H1 (cell line): ENCODE results near the gene FRMD6. TPM values are rescaled to one million over a fixed set of nuclear protein-coding genes. Genes with fewer than 3 reads are reported as not detected.

Source experiments
- CTCF ChIA-PET: fragments of 300-600 bp; sonication (Branson Sonifier 250); formaldehyde crosslinking; loops from one replicate; lab custom pipeline; 2021; ENCODE audit not compliant: partially characterized antibody; lab: Charles Lee
- POLR2A ChIA-PET: fragments of 300-600 bp; sonication (Branson Sonifier 250); formaldehyde crosslinking; loops from one replicate; lab custom pipeline; 2021; ENCODE audit warnings: inconsistent platforms; ENCODE audit not compliant: partially characterized antibody; lab: Charles Lee
- DNase-seq, 2 experiments: peaks; one replicate each; pipeline versions ENCODE4 v3.0.0 to v3.0.0-alpha.2; 2010 to 2022; ENCODE audit warnings: low spot score in 2 of 2, low read depth in 1 of 2, mixed read lengths in 1 of 2
- FAIRE-seq: peaks from 2 replicates; lab custom pipeline; 2011; peaks lifted over from hg19 to GRCh38; lab: Jason Lieb, UNC
- H2AFZ ChIP-seq: 2 replicates; pipeline ENCODE4 v1.8.1; 2012; ENCODE audit warnings: low read length, inconsistent platforms
- H2AK5ac ChIP-seq: 2 replicates; pipeline ENCODE4 v1.6.1; 2013; ENCODE audit warnings: low read depth, low read length
- H2BK120ac ChIP-seq: replicated peaks from 2 replicates; pipeline ENCODE3; 2013; ENCODE audit warnings: low read depth, low read length, inconsistent platforms
- H2BK12ac ChIP-seq: 2 replicates; pipeline ENCODE4 v1.6.1; 2013; ENCODE audit warnings: low read depth, low read length
- H2BK15ac ChIP-seq: 2 replicates; pipeline ENCODE4 v1.6.1; 2013; ENCODE audit warnings: low read length
- H2BK20ac ChIP-seq: 2 replicates; pipeline ENCODE4 v1.6.1; 2013; ENCODE audit warnings: low read length
- H2BK5ac ChIP-seq: 2 replicates; pipeline ENCODE4 v1.6.1; 2013; ENCODE audit warnings: low read depth, low read length
- H3K14ac ChIP-seq: 2 replicates; pipeline ENCODE4 v1.6.1; 2013; ENCODE audit warnings: inconsistent platforms; ENCODE audit not compliant: insufficient read length
- H3K18ac ChIP-seq: 2 replicates; pipeline ENCODE4 v1.6.1; 2013; ENCODE audit warnings: low read length; ENCODE audit errors: extremely low read depth
- H3K23ac ChIP-seq: 2 replicates; pipeline ENCODE4 v1.6.1; 2013; ENCODE audit warnings: inconsistent platforms; ENCODE audit not compliant: insufficient read length
- H3K23me2 ChIP-seq: 2 replicates; pipeline ENCODE4 v1.6.1; 2013; ENCODE audit warnings: low read depth, low read length
- H3K27ac ChIP-seq: 2 replicates; pipeline ENCODE4 v1.6.1; 2011; ENCODE audit warnings: low read depth, low read length, inconsistent platforms
- H3K27me3 ChIP-seq, 4 experiments: replicated peaks in 1 of 4; 1 replicate in 1 of 4; 2 replicates in 3 of 4; pipeline versions ENCODE4 v1.6.1 to v1.8.1; 2011 to 2013; ENCODE audit warnings: low read length in 3 of 4, mild to moderate bottlenecking in 3 of 4, inconsistent platforms in 2 of 4, mixed read lengths in 2 of 4, moderate library complexity in 1 of 4; ENCODE audit not compliant: control insufficient read depth in 3 of 4, insufficient read depth in 3 of 4; ENCODE audit errors: extremely low read depth in 1 of 4
- H3K36me3 ChIP-seq, 4 experiments: 2 replicates each; pipeline versions ENCODE4 v1.6.1 to v1.8.1; 2011 to 2013; ENCODE audit warnings: mild to moderate bottlenecking in 4 of 4, low read length in 3 of 4, moderate library complexity in 2 of 4, control low read depth in 1 of 4, inconsistent platforms in 1 of 4; ENCODE audit not compliant: insufficient read depth in 4 of 4, control insufficient read depth in 2 of 4
- H3K4ac ChIP-seq: replicated peaks from 2 replicates; pipeline ENCODE3; 2013; ENCODE audit warnings: low read length, low read depth, mixed read lengths, inconsistent platforms; ENCODE audit not compliant: insufficient read length
- H3K4me1 ChIP-seq, 4 experiments: replicated peaks in 1 of 4; 1 replicate in 1 of 4; 2 replicates in 3 of 4; pipeline versions ENCODE4 v1.6.1 to v1.8.1; 2011 to 2013; ENCODE audit warnings: low read length in 3 of 4, inconsistent platforms in 2 of 4, mixed read lengths in 1 of 4; ENCODE audit not compliant: insufficient read depth in 4 of 4, control insufficient read depth in 3 of 4
- H3K4me2 ChIP-seq, 2 experiments: 2 replicates each; pipeline versions ENCODE4 v1.6.1 to v1.8.1; 2011 to 2013; ENCODE audit warnings: low read depth in 2 of 2, low read length in 2 of 2, control low read depth in 1 of 2, inconsistent platforms in 1 of 2, mild to moderate bottlenecking in 1 of 2; ENCODE audit not compliant: insufficient read depth in 1 of 2
- H3K4me3 ChIP-seq, 4 experiments: fragments of 200-600, 300-600 bp in 1 of 4; sonication (generic), shearing (Covaris generic), sonication (Bioruptor Twin) in 1 of 4; 2 replicates each; pipeline versions ENCODE4 v1.5.1 to v1.8.1; 2011 to 2016; ENCODE audit warnings: low read length in 4 of 4, low read depth in 3 of 4, control low read depth in 2 of 4, inconsistent platforms in 2 of 4, mild to moderate bottlenecking in 2 of 4, mixed read lengths in 1 of 4, moderate library complexity in 1 of 4; ENCODE audit not compliant: insufficient read depth in 2 of 4; ENCODE audit errors: extremely low read depth in 1 of 4
- H3K56ac ChIP-seq: replicated peaks from 2 replicates; pipeline ENCODE3; 2013; ENCODE audit warnings: low read depth, mild to moderate bottlenecking, mixed read lengths, low read length, inconsistent platforms; ENCODE audit not compliant: insufficient read length
- H3K79me1 ChIP-seq: 2 replicates; pipeline ENCODE4 v1.6.1; 2013; ENCODE audit warnings: low read depth, low read length, control low read depth
- H3K79me2 ChIP-seq, 2 experiments: 2 replicates each; pipeline versions ENCODE4 v1.6.1 to v1.8.1; 2012 to 2013; ENCODE audit warnings: low read length in 2 of 2, mild to moderate bottlenecking in 2 of 2, inconsistent platforms in 1 of 2; ENCODE audit not compliant: insufficient read depth in 2 of 2, control insufficient read depth in 1 of 2
- H3K9ac ChIP-seq, 4 experiments: replicated peaks in 1 of 4; 1 replicate in 1 of 4; 2 replicates in 3 of 4; pipeline versions ENCODE4 v1.6.1 to v1.8.1; 2011 to 2013; ENCODE audit warnings: low read depth in 3 of 4, low read length in 3 of 4, control low read depth in 2 of 4, mild to moderate bottlenecking in 2 of 4, moderate library complexity in 2 of 4, inconsistent platforms in 1 of 4; ENCODE audit errors: extremely low read depth in 1 of 4
- H3K9me3 ChIP-seq, 2 experiments: 2 replicates each; pipeline versions ENCODE4 v1.6.1 to v1.8.1; 2012 to 2013; ENCODE audit warnings: mild to moderate bottlenecking in 2 of 2, moderate library complexity in 2 of 2, control low read depth in 1 of 2, inconsistent platforms in 1 of 2, low read depth in 1 of 2, low read length in 1 of 2, mixed read lengths in 1 of 2; ENCODE audit not compliant: insufficient read depth in 2 of 2
- H4K20me1 ChIP-seq, 2 experiments: replicated peaks in 1 of 2; 2 replicates each; pipeline versions ENCODE3 to v1.8.1; 2011 to 2013; ENCODE audit warnings: inconsistent platforms in 2 of 2, low read length in 2 of 2, mild to moderate bottlenecking in 1 of 2; ENCODE audit not compliant: insufficient read depth in 2 of 2, control insufficient read depth in 1 of 2
- H4K5ac ChIP-seq: 2 replicates; pipeline ENCODE4 v1.6.1; 2013; ENCODE audit warnings: low read length, low read depth, mixed read lengths, inconsistent platforms; ENCODE audit not compliant: insufficient read length
- H4K8ac ChIP-seq: 2 replicates; pipeline ENCODE4 v1.8.0; 2013; ENCODE audit warnings: mild to moderate bottlenecking, moderate library complexity, low read length, inconsistent platforms; ENCODE audit not compliant: insufficient read depth; ENCODE audit errors: extremely low read depth
- H4K91ac ChIP-seq: replicated peaks from 2 replicates; pipeline ENCODE3; 2013; ENCODE audit warnings: low read length, mixed read lengths, inconsistent platforms; ENCODE audit not compliant: insufficient read length
- ASH2L ChIP-seq: fragments of 200-600, 300-600 bp; sonication (generic); IDR thresholded peaks from one replicate; pipeline ENCODE4 v1.7.1; 2017; ENCODE audit warnings: low read length
- BRCA1 ChIP-seq: IDR thresholded peaks from 2 replicates; pipeline ENCODE4 v1.6.1; 2012; ENCODE audit warnings: low read depth, low read length, improper control_type of control experiment
- CEBPB ChIP-seq: IDR thresholded peaks from 2 replicates; pipeline ENCODE4 v1.6.1; 2012; ENCODE audit warnings: low read depth, low read length
- KDM1A ChIP-seq: fragments of 200-600, 300-600 bp; sonication (generic); IDR thresholded peaks from 2 replicates; pipeline ENCODE4 v1.7.1; 2016; ENCODE audit warnings: mild to moderate bottlenecking, low read length, borderline replicate concordance
- POLR2AphosphoS5 ChIP-seq: IDR thresholded peaks from 2 replicates; pipeline ENCODE4 v1.6.1; 2011; ENCODE audit warnings: low read depth, low read length
- SP4 ChIP-seq: IDR thresholded peaks from 2 replicates; pipeline ENCODE4 v1.6.1; 2012; ENCODE audit warnings: low read length, inconsistent platforms
- SRF ChIP-seq: IDR thresholded peaks from 2 replicates; pipeline ENCODE4 v1.6.1; 2011; ENCODE audit warnings: mild to moderate bottlenecking, low read depth, low read length, moderate library complexity
- TAF7 ChIP-seq: optimal IDR thresholded peaks from 2 replicates; pipeline ENCODE3; 2011; ENCODE audit warnings: low read depth, mild to moderate bottlenecking, inconsistent platforms, low read length, moderate library complexity, borderline replicate concordance
- WGBS, 2 experiments: shearing (Covaris generic) in 1 of 2; methylation state at CpG; one replicate each; pipeline versions ENCODE4 v1.1.6 to v1.1.7; 2013 to 2015; ENCODE audit warnings: low lambda C conversion rate in 2 of 2, mixed read lengths in 2 of 2, inconsistent platforms in 1 of 2, low coverage in 1 of 2, missing lambda C conversion rate in 1 of 2; ENCODE audit not compliant: insufficient replicate concordance in 2 of 2, insufficient coverage in 1 of 2, insufficient read length in 1 of 2; ENCODE audit errors: extremely low coverage in 1 of 2, missing lambda C conversion rate in 1 of 2; 5-methylcytosine and 5-hydroxymethylcytosine counted together
- polyA plus RNA-seq, 7 experiments: library from polyadenylated mRNA; depleted of rRNA in 3 of 7; stranded (reverse) in 5 of 7; unstranded in 2 of 7; fragments of >200 nt in 5 of 7; fragments of 200-250 nt in 2 of 7; gene quantifications; 1 replicate in 5 of 7; 2 replicates in 1 of 7; 4 replicates in 1 of 7; pipeline versions ENCODE4 v1.2.1 to v1.2.3, GENCODE V29; 2011 to 2013; ENCODE audit warnings: missing spikeins in 2 of 7, mixed read lengths in 2 of 7
- total RNA-seq: library from RNA; stranded (reverse); fragmentation: NEBNext Ultra II Directional; extraction: Animal tissue kit (Norgen Biotek cat#: 25700); gene quantifications from 2 replicates; pipeline ENCODE4 v1.2.1, GENCODE V29; 2021

FRMD6 gene
- total and polyA plus RNA-seq, 2 of the 8 experiments (the other 6 are each of a cell fraction or from before 2014, with no cell fraction given), result 5.4 to 23.7 TPM

DNA sequence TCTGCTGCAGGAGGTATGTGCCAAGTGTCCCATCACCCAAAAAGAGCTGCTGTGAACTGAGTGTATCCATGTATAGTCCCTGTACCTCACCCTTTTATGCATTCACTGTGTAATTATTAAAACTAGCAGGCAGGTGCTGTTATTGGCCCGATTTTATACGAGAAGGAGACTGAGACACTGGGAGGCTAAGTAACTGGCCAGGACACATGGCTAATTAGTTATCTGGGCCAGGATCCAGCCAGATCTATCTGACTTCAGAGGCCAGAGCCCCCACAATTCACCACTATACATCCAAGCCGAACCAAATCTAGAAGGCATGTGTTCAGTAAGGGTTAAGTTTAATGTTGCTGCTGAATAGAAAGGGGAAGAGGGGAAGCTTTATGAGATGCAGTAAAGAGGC, 73.4 kb downstream of the FRMD6 start:
- H4K20me1 ChIP-seq, result no peaks in the 10 kb centered on the region
- no peak overlapping the region for H2BK120ac ChIP-seq
- 86% methylated on average over 3 of the region's 3 CpGs; no CpG with 5 or more reads in 1 of the 2 experiments for WGBS, 2 experiments
- ChIA-PET CTCF (interaction anchor here (1.3 kb wide), 1 partner anchor 51 kb away, joined by 7 read pairs; no protein-coding TSS in a partner anchor), POLR2A (no interaction called here)
- no peak overlapping the region for H2AK5ac ChIP-seq
- H4K5ac ChIP-seq, result no peak overlapping the region
- no peak overlapping the region for H3K27ac ChIP-seq
- H3K14ac ChIP-seq, result no peak overlapping the region
- no peak overlapping the region for H3K4me2 ChIP-seq
- H4K8ac ChIP-seq, result no peak overlapping the region
- H2BK5ac ChIP-seq, result no peak overlapping the region
- no peaks in the 10 kb centered on the region for H3K79me1 ChIP-seq
- H3K9ac ChIP-seq, result no peak overlapping the region
- H3K4me1 ChIP-seq, result no peaks in the 10 kb centered on the region
- no peak overlapping the region for H3K23ac ChIP-seq
- no peak overlapping the region for H2AFZ ChIP-seq
- H3K4me3 ChIP-seq, result no peak overlapping the region
- no peak overlapping the region for H3K18ac ChIP-seq
- H3K4ac ChIP-seq, result no peak overlapping the region
- no peaks in the 10 kb centered on the region for H3K23me2 ChIP-seq
- H2BK12ac ChIP-seq, result no peak overlapping the region
- no peak overlapping the region for H2BK15ac ChIP-seq
- no peak overlapping the region for H4K91ac ChIP-seq
- H3K27me3 ChIP-seq, result no peaks in the 10 kb centered on the region
- H2BK20ac ChIP-seq, result no peak overlapping the region
- H3K9me3 ChIP-seq, result no peaks in the 10 kb centered on the region
- H3K79me2 ChIP-seq, result no peaks in the 10 kb centered on the region
- DNase-seq (no peak), FAIRE-seq (no peak)
- no peak overlapping the region for H3K56ac ChIP-seq
- H3K36me3 ChIP-seq, result peaks cover 0 to 44% (median 22%) of the 10 kb centered on the region in 4 experiments; a peak in 7 of 8 replicates
- no peak for TF ChIP-seq KDM1A
- TF ChIP-seq SP4, result no peak
- TF ChIP-seq ASH2L, result no peak
- no peak for TF ChIP-seq SRF
- TF ChIP-seq POLR2AphosphoS5, result no peak
- no peak for TF ChIP-seq CEBPB
- TF ChIP-seq TAF7, result no peak
- TF ChIP-seq BRCA1, result no peak
